Measurements from ENCODE around the gene JARID2.

DNA sequence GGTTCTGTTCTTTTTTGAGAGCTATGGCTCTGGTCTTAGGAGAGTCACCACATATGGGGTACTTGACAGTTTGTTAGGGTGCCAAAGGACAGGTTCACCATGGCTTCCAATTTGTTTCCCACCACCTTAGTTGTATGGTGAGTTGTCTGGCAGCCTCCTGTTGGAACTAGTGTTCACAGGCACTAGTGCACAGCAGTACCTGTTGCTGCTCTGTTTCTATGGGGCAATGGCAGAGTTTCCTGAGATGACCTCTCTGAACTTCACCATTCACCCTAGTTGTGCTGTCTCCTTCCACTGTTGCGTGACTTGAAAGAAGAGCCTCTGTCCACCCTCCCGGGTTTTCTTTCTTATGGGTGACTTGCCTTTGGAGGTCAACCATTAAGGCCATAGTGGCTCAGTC is 129.1 kb downstream of the JARID2 start:
- TF ChIP-seq, protein P1, sequence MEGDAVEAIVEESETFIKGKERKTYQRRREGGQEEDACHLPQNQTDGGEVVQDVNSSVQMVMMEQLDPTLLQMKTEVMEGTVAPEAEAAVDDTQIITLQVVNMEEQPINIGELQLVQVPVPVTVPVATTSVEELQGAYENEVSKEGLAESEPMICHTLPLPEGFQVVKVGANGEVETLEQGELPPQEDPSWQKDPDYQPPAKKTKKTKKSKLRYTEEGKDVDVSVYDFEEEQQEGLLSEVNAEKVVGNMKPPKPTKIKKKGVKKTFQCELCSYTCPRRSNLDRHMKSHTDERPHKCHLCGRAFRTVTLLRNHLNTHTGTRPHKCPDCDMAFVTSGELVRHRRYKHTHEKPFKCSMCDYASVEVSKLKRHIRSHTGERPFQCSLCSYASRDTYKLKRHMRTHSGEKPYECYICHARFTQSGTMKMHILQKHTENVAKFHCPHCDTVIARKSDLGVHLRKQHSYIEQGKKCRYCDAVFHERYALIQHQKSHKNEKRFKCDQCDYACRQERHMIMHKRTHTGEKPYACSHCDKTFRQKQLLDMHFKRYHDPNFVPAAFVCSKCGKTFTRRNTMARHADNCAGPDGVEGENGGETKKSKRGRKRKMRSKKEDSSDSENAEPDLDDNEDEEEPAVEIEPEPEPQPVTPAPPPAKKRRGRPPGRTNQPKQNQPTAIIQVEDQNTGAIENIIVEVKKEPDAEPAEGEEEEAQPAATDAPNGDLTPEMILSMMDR (conservative IDR thresholded peaks at IDR 0.05; ENCODE audit: low read depth, low read length) = no peak
- TF ChIP-seq RCOR1 (IDR thresholded peaks at IDR 0.05; ENCODE audit: insufficient replicate concordance, low read length) (no peak), POLR2A (IDR thresholded peaks at IDR 0.05; ENCODE audit: low read depth, low read length) (no peak), RAD21 (IDR thresholded peaks at IDR 0.05; ENCODE audit: low read length) (no peak), CEBPB (IDR thresholded peaks at IDR 0.05; ENCODE audit: low read depth, low read length) (no peak), MXI1 (IDR thresholded peaks at IDR 0.05; ENCODE audit: borderline replicate concordance, low read depth, low read length) (no peak), NFE2L2 (IDR thresholded peaks at IDR 0.05; ENCODE audit: low read depth, low read length) (no peak), BHLHE40 (IDR thresholded peaks at IDR 0.05; ENCODE audit: low read depth, low read length) (no peak), MAZ (IDR thresholded peaks at IDR 0.05; ENCODE audit: borderline replicate concordance, low read depth, low read length) (no peak)
- TF ChIP-seq, protein P2, sequence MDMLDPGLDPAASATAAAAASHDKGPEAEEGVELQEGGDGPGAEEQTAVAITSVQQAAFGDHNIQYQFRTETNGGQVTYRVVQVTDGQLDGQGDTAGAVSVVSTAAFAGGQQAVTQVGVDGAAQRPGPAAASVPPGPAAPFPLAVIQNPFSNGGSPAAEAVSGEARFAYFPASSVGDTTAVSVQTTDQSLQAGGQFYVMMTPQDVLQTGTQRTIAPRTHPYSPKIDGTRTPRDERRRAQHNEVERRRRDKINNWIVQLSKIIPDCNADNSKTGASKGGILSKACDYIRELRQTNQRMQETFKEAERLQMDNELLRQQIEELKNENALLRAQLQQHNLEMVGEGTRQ (IDR thresholded peaks at IDR 0.05; ENCODE audit: low read depth, low read length) = no peak
